GM19438 (cell line): ENCODE results near the gene RAD17.
A peak's percentile ranks its signal among the peaks of the same experiment; 100 is the strongest.
"Not testable (repeated sequence)": the region's sequence is repeated elsewhere in the genome, so short reads cannot be mapped to it uniquely, and the experiment has no call there.

ENCODE experiments used
- ATAC-seq: cut with Tn5 transposase; IDR thresholded peaks from one replicate; pipeline ENCODE4 v1.9.1; 2021; ENCODE audit warnings: low read depth; ENCODE audit not compliant: unreplicated experiment

The RAD17 gene

DNA sequence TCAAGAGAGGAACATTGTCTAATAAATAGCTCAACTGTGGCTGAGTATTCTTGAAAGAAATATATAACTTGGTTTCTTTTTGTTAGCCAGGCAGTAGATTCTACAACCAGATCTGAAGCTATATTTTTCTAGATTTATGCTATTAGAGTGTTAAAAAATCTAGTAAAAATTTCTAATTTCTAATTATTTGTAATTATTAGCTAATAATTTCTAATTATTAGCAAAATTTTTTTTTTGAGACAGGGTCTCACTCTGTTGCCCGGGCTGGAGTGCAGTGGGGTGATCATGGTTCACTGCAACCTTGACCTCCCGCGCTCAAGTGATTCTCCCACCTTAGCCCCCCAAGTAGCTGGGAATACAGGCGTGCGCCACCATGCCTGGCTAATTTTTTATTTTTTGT, 2.8 kb downstream of the RAD17 start:
- ATAC-seq = no peak

- ATAC-seq = peak; percentile 65
These were observed 5.4 kb downstream of the RAD17 start for GRCh38 chr5:69374911-69375446.

DNA sequence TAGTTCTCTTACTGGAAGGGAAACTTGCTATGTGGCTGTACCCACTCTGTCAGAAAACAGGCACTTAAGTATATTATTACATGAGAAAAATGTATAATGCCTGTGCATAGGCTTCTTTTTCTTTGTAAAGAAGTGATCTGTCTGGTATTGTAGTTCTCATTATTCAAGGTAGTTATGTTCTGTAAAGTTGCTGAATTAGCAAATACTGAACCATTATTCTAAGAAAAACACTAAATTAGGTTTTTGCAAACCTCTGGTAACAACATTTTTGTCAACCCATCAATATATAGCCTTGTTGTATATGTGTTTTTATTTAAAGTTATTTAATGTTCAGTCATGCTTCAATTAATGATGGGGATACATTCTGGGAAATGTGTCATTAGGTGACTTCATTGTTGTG, 8.8 kb downstream of the RAD17 start:
- ATAC-seq = no peak

- ATAC-seq = no peak
These were observed 35.2 kb downstream of the RAD17 start for GRCh38 chr5:69404659-69405330.

DNA sequence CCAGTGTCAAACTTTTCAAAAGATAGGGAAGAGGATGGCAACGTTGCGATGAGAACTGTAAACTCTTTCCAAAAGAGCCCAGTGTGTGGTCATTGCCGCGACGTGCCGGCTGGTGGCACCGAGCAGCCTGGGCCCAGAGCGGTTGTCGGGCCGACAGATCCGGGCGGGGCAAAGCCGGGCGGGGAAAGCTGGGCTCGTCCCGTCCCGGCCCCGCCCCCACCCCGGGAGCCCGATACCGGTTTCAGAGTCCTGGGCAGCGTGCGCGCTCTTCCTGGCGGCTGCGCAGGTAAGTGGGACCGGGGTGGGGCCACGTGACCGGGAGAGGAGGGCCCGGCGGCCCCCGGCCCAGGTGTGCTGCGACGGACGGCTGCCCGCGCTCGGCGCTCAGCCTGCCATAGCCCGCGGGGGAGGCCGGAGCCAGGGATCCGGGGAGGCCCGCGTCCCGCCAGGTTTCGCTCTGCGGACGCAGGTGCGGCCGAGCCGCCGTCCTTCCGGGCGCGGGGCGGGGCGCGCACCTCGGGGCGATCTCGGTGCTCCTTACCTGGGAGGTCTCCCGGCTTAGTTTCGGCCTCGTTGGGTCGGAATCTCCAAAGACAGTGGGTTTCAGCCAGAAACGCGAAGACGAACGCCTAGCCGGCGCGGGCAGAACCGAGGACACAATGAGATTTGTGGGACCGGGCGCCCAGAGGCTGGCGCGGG, 45.4 kb downstream of the RAD17 start, which contains the start of gene MARVELD2:
TSS of gene MARVELD2 (plus strand) at position 232 of the 699 bp plus-strand sequence. CDS start 4,270 bp downstream, outside the sequence.
- ATAC-seq = peak; percentile 78

GRCh38 chr5:69415584-69415958, 46.0 kb downstream of the RAD17 start:
- ATAC-seq = no peak

DNA sequence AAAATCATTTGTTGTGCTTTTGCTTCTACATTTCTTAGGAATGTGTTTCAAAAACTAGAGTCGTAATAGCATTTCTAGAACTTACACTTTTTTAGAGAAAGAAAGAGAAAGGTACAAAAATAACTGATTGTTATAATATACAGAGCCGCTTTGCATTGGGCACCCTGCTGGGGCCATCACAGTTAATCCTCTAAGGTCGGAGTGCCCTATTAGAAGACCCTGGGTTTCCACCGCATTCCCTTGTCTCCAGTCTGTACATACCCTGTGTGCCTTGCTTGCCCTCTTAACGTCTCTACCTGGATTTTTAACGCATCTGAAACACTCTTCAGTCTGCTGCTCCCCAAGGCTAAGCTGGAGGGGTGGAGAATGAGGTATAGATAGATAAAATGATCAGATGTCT, 46.6 kb downstream of the RAD17 start:
- ATAC-seq = no peak

- no peak for ATAC-seq
These were observed 47.1 kb downstream of the RAD17 start for GRCh38 chr5:69416699-69417098.

- ATAC-seq = no peak
These were observed 48.9 kb downstream of the RAD17 start for GRCh38 chr5:69418554-69418953.

- ATAC-seq = no peak
These were observed 62.0 kb downstream of the RAD17 start for GRCh38 chr5:69431424-69432303.

DNA sequence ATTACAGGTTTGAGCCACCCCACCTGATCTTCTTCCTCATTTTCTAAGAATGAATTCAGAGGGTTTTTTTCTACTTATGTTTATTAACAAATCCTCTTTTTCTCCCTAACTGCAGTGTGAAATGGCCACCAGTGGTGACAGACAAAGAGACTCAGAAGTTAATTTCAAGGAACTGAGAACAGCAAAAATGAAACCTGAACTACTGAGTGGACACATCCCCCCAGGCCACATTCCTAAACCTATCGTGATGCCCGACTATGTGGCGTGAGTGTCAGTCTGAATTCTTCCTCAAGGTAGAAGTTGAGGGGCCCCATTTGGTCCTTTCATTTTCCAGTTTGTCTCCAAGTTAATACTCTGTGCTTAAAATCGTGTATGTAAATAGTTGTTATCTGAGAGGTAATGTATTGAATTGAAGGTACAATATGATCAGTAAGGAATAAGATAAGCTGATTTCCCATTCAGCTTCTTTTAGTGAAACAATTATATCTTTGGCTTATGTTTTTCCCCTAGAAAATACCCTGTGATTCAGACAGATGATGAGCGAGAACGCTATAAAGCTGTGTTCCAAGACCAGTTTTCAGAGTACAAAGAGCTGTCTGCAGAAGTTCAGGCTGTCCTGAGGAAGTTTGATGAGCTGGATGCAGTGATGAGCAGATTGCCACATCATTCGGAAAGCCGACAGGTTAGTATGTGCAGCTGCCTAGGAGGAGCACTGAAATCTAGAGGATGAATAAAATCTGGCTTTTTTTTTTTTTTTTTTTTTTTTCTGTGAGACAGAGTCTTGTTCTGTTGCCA, 63.0 kb downstream of the RAD17 start:
- peak; percentile 66 for ATAC-seq

GRCh38 chr5:69435276-69435884, 65.8 kb downstream of the RAD17 start:
- ATAC-seq = not testable (repeated sequence)

DNA sequence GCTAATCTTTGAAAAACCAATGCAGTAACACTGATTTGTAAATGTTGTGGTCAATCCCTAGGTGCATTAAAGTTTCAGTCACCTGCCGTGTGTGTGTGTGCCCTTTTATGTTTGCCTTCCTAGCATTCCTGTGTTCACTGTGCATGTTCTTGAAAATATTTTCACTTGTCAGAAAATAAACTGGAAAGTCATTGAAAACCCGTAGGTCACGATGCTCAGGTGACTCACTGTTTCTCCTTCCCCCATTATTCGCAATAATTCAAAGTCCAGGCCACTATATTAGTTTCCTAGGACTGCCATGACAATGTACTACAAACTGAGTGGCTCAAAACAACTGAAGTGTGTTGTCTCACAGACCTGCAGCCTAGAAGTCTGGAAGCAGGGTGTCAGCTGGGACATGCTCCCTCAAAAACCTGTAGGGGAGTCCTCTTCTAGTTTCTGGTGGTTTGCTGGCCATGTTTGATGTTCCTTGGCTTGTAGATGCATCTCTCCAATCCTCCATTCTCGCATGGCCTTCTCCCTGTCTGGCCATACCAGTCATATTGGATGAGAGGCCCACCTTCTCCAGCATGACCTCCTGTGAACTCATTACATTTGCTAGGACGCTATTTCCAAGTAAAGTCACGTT, 74.6 kb downstream of the RAD17 start:
- no peak for ATAC-seq

DNA sequence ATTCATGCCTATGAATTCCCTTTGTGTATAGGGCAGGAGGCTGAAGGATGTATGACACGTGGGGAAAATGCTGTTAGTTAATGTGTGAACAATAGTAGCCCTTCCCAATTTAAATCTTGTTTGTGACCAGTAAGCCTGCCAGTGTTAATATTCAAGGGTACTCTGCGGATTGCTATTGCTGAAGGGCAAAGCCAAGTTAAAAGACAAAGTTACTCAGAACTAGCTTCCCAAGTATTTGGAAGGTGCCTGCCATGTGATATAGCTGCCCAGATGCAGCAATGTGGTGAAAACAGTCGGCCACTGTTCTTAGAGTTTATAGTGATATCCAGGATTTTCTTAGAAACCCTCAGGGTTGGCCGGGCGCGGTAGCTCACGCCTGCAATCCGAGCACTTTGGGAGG, 79.9 kb downstream of the RAD17 start:
- no peak for ATAC-seq

GRCh38 chr5:69450116-69450515, 80.5 kb downstream of the RAD17 start:
- no peak for ATAC-seq

GRCh38 chr5:69450527-69450926, 80.9 kb downstream of the RAD17 start:
- ATAC-seq = not testable (repeated sequence)

GRCh38 chr5:69451941-69452647, 82.5 kb downstream of the RAD17 start:
- no peak for ATAC-seq

GRCh38 chr5:69453487-69453886, 83.9 kb downstream of the RAD17 start:
- not testable (repeated sequence) for ATAC-seq
